ENCODE measurements around the gene GRHL1.
A peak's percentile ranks its signal among the peaks of the same experiment; 100 is the strongest.
"Not testable (repeated sequence)": the region's sequence is repeated elsewhere in the genome, so short reads cannot be mapped to it uniquely, and the experiment has no call there.

The GRHL1 gene

DNA sequence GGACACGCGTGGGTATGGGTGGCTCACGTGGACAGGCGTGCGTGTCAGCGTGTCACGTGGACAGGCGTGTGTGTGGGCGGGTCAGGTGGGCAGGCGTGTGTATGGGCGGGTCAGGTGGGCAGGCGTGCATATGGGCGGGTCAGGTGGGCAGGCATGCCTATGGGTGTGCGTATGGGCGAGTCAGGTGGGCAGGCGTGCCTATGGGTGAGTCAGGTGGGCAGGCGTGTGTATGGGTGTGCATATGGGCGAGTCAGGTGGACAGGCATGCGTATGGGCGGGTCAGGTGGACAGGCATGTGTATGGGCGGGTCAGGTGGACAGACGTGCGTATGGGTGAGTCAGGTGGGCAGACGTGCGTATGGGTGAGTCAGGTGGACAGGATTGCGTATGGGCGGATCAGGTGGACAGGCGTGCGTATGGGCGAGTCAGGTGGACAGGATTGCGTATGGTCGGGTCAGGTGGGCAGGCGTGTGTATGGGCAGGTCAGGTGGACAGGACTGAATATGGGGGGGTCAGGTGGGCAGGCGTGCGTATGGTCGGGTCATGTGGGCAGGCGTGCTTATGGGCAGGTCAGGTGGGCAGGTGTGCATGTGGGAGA, 61.0 kb downstream of the GRHL1 start:
- not testable (repeated sequence) for DNase-seq

DNA sequence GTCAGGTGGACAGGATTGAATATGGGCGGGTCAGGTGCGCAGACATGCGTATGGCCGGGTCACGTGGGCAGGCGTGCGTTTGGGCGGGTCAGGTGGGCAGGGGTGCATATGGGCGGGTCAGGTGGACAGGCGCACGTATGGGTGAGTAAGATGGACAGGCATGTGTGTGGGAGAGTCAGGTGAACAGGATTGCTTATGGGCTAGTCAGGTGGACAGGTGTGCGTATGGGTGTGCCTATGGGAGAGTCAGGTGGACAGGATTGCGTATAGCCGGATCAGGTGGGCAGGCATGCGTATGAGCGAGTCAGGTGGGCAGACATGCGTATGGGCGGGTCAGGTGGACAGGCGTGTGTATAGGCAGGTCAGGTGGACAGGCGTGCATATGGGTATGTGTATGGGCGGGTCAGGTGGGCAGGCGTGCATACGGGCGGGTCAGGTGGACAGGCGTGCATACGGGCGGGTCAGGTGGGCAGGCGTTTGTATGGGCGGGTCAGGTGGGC, 61.5 kb downstream of the GRHL1 start:
- DNase-seq, result no peak

DNA sequence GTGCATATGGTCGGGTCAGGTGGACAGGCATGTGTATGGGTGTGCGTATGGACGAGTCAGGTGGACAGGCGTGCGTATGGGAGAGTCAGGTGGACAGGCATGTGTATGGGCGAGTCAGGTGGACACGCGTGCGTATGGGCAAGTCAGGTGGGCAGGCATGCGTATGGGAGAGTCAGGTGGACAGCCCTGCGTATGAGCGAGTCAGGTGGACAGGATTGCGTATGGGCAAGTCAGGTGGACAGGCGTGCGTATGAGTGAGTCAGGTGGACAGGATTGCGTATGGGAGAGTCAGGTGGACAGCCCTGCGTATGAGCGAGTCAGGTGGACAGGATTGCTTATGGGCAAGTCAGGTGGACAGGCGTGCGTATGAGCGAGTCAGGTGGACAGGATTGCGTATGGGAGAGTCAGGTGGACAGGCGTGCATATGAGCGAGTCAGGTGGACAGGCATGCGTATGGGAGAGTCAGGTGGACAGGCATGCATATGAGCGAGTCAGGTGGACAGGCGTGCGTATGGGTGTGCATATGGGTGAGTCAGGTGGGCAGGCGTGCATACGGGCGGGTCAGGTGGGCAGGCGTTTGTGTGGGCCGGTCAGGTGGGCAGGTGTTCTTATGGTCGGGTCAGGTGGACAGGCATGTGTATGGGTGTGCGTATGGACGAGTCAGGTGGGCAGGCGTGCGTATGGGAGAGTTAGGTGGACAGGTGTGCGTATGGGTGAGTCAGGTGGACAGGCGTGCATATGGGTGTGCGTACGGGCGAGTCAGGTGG, 62.3 kb downstream of the GRHL1 start:
- DNase-seq, result not testable (repeated sequence)

GRCh38 chr2:10014418-10015190, 63.1 kb downstream of the GRHL1 start:
- no peak for DNase-seq

DNA sequence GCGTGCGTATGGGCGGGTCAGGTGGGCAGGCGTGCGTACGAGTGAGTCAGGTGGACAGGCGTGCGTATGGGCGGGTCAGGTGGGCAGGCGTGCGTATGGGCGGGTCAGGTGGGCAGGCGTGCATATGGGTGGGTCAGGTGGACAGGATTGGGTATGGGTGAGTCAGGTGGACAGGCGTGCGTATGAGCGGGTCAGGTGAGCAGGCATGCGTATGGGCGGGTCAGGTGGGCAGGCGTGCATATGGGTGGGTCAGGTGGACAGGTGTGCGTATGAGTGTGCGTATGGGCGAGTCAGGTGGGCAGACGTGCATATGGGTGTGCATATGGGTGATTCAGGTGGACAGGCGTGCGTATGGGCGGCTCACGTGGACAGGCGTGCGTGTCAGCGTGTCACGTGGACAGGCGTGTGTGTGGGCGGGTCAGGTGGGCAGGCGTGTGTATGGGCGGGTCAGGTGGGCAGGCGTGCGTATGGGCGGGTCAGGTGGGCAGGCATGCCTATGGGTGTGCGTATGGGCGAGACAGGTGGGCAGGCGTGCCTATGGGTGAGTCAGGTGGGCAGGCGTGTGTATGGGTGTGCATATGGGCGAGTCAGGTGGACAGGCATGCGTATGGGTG, 64.0 kb downstream of the GRHL1 start:
- not testable (repeated sequence) for DNase-seq

DNA sequence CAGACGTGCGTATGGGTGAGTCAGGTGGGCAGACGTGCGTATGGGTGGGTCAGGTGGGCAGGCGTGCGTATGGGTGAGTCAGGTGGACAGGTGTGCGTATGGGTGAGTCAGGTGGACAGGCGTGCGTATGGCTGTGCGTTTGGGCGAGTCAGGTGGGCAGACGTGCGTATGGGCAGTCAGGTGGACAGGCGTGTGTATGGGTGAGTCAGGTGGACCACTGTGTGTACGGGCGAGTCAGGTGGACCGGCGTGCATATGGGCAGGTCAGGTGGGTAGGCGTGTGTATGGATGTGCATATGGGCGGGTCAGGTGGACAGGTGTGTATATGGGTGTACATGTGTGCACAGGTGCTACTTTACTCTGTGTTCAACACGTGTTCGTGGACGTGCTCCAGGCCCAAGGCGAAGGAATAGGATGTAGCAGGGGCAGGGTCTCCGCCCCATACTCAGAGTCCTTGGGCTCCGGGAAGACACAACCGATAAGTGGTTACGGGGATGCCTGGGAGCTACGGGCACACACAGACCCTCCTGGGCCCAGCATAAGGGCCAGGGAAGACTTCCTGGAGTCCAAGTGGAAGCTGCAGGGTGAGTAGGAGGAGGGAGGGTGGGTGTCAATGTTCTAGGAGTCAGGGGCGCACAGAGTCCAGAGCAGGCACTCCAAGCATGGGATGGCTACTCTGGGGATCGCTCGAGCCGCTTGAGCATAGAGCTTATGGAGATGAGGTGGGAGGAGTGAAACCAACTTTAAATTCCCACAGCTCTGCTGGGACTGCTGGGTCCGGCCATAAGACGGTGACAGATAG, 64.7 kb downstream of the GRHL1 start:
- DNase-seq, result no peak

DNA sequence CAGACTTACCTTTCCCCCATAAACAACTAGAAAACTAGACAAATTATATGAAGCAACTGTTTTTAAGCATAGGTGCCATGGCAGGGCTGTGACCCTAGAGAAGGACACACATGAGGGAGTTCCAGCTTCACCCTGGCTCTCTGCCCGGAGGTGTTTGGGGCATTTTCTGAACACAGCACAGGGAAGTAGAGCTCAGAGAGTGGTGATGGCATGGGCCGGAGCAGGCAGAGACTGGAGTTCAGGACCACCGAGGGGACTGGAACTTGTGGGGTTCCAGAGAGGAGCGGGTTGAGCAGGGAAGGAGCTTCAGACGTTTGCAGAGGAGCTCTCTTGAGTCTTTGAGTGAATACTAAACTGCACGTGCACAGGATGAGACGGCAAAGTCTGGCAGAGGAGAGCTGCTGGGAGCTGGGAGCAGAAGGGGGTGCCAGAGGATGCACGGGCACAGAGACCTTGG, 65.3 kb downstream of the GRHL1 start:
- no peak for DNase-seq

DNA sequence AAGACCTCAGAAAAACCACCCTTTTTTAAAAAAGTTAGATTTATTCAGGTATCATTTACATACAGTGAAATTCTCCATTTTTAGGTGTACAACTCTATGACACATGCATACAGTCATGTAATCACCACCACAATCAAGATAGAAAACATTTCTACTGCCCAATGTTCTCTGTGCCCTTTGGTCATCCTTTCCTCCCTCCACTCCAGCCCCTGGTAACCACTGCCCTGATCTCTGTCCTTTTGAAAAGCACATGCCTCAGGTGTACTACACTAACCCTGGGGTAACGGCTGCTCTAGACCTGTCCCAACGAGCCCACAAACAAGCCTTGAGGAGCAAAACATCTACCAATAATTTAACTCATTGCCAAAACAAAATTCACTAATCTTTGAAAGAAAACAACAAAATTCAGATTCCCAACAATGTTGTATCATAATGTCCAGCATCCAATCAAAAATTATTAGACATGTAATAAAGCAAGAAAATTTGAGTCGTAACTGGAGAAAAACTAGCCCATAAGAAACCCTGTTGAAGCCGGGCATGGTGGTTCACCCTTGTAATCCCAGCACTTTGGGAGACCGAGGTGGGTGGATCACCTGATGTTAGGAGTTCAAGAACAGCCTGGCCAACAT, 65.9 kb downstream of the GRHL1 start:
- no peak for DNase-seq

- DNase-seq, result no peak
Observed at GRCh38 chr2:10019174-10019573, 67.7 kb downstream of the GRHL1 start.

GRCh38 chr2:10019602-10020400, 68.3 kb downstream of the GRHL1 start:
- DNase-seq, result no peak

DNA sequence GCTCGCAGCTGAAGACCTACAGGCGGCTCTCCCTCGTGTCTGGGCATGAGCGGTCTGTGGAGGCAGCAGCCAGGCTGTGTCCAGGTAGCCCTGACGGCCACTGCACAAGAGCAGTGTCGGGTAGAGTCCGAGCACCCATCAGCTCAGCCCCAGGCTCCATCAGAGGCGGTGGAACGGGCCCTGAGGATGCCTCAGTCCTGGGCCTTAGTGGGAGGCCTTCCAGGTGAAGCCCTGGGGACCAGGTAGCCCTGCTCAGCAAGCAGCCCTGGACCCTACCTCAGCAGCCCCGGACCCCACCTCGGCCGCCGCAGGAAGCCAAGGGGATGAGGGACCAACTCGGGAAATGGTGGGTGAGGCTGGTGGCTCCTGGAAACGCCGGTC, 70.5 kb downstream of the GRHL1 start:
- no peak for DNase-seq

DNA sequence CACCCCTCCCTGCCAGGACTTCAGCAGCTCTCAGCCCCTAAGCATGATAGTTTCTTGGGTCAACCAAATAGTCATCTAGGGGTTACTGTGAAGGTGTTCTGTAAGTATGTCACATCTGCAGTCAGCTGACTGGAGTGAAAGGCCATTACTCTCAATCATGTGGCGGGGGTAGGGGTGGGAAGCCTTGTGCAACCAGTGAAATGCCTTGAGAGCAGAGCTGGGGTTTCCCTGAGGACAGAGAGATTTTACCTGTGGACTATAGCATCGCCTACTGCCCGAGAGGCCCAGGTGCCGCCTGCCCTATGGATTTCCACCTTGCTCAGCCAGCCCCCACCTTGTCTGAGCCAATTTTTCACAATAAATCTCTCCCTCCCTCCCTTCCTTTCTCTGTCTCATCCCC, 71.0 kb downstream of the GRHL1 start:
- no peak for DNase-seq

GRCh38 chr2:10022966-10023662, 71.6 kb downstream of the GRHL1 start:
- DNase-seq, result no peak

- DNase-seq, result no peak
Observed at GRCh38 chr2:10026940-10027569, 75.6 kb downstream of the GRHL1 start.

DNA sequence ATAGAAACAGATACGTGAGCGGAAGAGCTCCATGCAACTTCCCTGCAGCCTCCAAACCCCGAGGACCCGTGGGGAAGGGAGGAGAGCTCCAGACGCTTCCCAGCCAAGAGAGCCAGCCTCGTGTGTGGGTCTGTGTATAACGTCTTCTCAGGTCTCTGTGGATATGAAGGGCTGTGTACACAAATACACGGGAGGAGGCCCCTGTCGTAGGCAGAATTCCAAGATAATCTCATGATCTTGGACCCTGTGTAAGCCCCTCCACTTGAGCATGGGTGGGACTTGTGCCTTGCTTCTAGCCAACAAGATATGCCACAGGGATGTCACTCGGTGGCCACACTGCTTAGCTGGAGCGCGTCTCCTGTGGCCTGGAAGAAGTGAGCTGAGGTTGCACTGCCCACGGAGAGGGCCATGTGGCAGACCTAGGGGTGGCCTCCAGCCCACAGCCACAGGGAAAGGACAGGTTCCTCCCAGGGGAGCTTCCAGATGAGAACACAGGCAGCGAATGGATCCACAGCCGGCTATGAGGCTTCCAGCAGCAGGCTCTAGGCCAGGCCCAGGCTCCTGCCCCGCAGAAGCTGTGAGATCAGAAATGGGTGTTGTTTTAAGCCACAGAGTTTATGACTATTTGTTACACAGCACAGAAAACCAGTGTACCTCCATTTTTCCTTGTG, 76.3 kb downstream of the GRHL1 start:
- DNase-seq, result no peak

DNA sequence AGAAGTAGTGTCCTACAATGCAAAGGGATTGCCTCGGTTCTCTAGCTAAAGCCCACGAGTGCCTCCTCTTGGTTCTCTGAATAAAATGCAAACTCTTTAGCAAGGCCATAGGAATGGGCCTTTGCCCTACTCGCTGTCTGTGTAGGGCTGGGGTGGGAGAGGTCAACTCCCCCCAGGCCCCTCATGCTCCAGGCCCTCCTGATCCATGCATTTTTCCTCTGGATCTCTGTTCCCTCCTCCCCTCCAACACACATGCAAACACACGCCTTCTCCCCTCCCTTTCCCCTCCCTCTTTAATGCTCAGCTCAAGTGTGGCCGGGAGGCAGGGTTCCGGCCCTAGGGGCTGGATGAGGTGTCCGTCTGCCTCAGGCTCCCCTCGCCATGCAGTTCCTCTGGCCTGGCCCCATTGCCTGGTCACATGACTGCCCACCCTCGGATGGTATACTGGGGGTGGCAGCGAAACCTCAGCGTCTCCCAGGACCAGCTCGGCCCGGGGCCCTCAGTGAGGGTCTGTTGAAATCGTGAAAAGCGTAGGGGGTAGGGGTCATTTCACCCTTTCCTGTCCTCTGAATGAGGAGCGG, 77.0 kb downstream of the GRHL1 start:
- DNase-seq, result no peak

GRCh38 chr2:10028988-10029874, 77.7 kb downstream of the GRHL1 start:
- peak; percentile 18 for DNase-seq

DNA sequence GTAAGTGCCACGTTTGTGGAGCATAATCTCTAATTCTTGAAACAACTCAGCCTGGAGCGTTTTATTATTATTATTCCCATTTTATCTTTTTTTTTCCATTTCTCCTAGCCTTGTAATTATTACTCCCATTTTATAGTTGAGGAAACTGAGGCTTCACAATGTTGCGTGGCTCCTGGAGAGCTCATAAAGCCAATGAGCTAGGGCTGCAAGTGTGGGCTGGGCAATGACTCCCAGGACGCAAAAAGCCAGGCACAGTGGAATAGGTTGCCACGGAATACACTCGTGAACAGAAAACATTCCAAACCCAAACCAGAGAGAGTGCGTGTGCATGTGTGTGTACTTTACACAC, 78.4 kb downstream of the GRHL1 start:
- DNase-seq, result no peak

All from stimulated activated CD4-positive, alpha-beta T cell treated with anti-CD3 and anti-CD28 coated beads, Interleukin-12 subunit alpha, Interleukin-12 subunit beta, amount 100 ng/mL, for 4 hours (primary cell).